K562 (cell line): ENCODE data around the gene SLC22A23. TPM values are rescaled to one million over a fixed set of nuclear protein-coding genes. Genes with fewer than 3 reads are reported as not detected.

ENCODE experiments used
- ADNP ChIP-seq: fragments of 200-800 bp; sonication (Bioruptor generic); IDR thresholded peaks from 2 replicates; pipeline ENCODE4 v1.6.1; 2016; ENCODE audit warnings: missing genetic modification characterization, missing compliant biosample characterization
- CBFB ChIP-seq: sonication (generic); formaldehyde crosslinking; IDR thresholded peaks from 2 replicates; pipeline ENCODE4 v1.4.0; 2020; ENCODE audit warnings: mild to moderate bottlenecking, missing genetic modification reagents
- CEBPG ChIP-seq, 3 experiments: fragments of 200-800 bp in 1 of 3; sonication (Bioruptor generic) in 1 of 3; sonication (generic) in 1 of 3; formaldehyde crosslinking in 1 of 3; IDR thresholded peaks in 2 of 3; conservative IDR thresholded peaks in 1 of 3; 2 replicates each; pipeline versions ENCODE4 v1.6.1 to v1.8.0; 2016 to 2022; ENCODE audit warnings: missing compliant biosample characterization in 2 of 3, missing genetic modification characterization in 2 of 3, mild to moderate bottlenecking in 1 of 3, missing genetic modification reagents in 1 of 3
- CSDE1 ChIP-seq, 2 experiments: fragments of 450-650 bp; IDR thresholded peaks; 2 replicates each; pipeline ENCODE4 v1.6.1; 2016; ENCODE audit warnings: mild to moderate bottlenecking in 1 of 2
- DACH1 ChIP-seq: fragments of 450-650 bp; IDR thresholded peaks from 2 replicates; pipeline ENCODE4 v1.6.1; 2018; ENCODE audit not compliant: partially characterized antibody
- GTF2E2 ChIP-seq: fragments of 200-800 bp; sonication (Bioruptor generic); IDR thresholded peaks from 2 replicates; pipeline ENCODE4 v1.6.1; 2016; ENCODE audit warnings: missing genetic modification characterization, missing compliant biosample characterization
- HLTF ChIP-seq: fragments of 450-650 bp; IDR thresholded peaks from 2 replicates; pipeline ENCODE4 v1.6.1; 2016
- MBD2 ChIP-seq: sonication (generic); IDR thresholded peaks from 2 replicates; pipeline ENCODE4 v1.6.1; 2016; ENCODE audit warnings: low read depth, borderline replicate concordance
- MCM7 ChIP-seq, 2 experiments: fragments of 450-650 bp; IDR thresholded peaks; 2 replicates each; pipeline ENCODE4 v1.6.1; 2016 to 2018
- MYBL2 ChIP-seq, 2 experiments: fragments of 450-650 bp in 1 of 2; sonication (generic) in 1 of 2; formaldehyde crosslinking in 1 of 2; IDR thresholded peaks; 2 replicates each; pipeline versions ENCODE4 v1.6.1 to v1.8.1; 2017 to 2022; ENCODE audit warnings: borderline replicate concordance in 1 of 2, inconsistent platforms in 1 of 2, low read depth in 1 of 2, mild to moderate bottlenecking in 1 of 2, missing genetic modification reagents in 1 of 2, moderate library complexity in 1 of 2
- NBN ChIP-seq: fragments of 450-650 bp; IDR thresholded peaks from 2 replicates; pipeline ENCODE4 v1.6.1; 2016; ENCODE audit warnings: low read depth, mild to moderate bottlenecking
- NCOA1 ChIP-seq: fragments of 450-650 bp; IDR thresholded peaks from 2 replicates; pipeline ENCODE4 v1.6.1; 2016; ENCODE audit warnings: low read depth
- NCOR1 ChIP-seq: fragments of 450-650 bp; IDR thresholded peaks from 2 replicates; pipeline ENCODE4 v1.6.1; 2016; ENCODE audit warnings: mild to moderate bottlenecking, moderate library complexity
- NR4A1 ChIP-seq, 2 experiments: fragments of 250-450 bp in 1 of 2; fragments of 450-650 bp in 1 of 2; sonication (Bioruptor Pico) in 1 of 2; IDR thresholded peaks; 2 replicates each; pipeline versions ENCODE4 v1.4.0 to v1.6.1; 2016 to 2020; ENCODE audit warnings: mild to moderate bottlenecking in 2 of 2, missing compliant biosample characterization in 1 of 2, missing genetic modification characterization in 1 of 2, moderate library complexity in 1 of 2
- SIN3A ChIP-seq, 2 experiments: fragments of 150-350 bp in 1 of 2; IDR thresholded peaks; 2 replicates each; pipeline ENCODE4 v1.6.1; 2011 to 2016; ENCODE audit warnings: borderline replicate concordance in 2 of 2, low read depth in 2 of 2, low read length in 2 of 2, mild to moderate bottlenecking in 2 of 2, moderate library complexity in 2 of 2; ENCODE audit not compliant: control insufficient read depth in 1 of 2
- SOX6 ChIP-seq: fragments of 450-650 bp; IDR thresholded peaks from 2 replicates; pipeline ENCODE4 v1.6.1; 2014; ENCODE audit warnings: mild to moderate bottlenecking
- SREBF2 ChIP-seq: sonication (generic); formaldehyde crosslinking; IDR thresholded peaks from 2 replicates; pipeline ENCODE4 v1.4.0; 2020; ENCODE audit warnings: mild to moderate bottlenecking, missing genetic modification reagents
- STAT5B ChIP-seq: fragments of 250-450 bp; sonication (Bioruptor Pico); IDR thresholded peaks from 2 replicates; pipeline ENCODE4 v1.8.0; 2021; ENCODE audit warnings: mild to moderate bottlenecking, inconsistent platforms
- TBL1XR1 ChIP-seq, 2 experiments: IDR thresholded peaks; 2 replicates each; pipeline ENCODE4 v1.6.1; 2012; ENCODE audit warnings: improper control_type of control experiment in 2 of 2, low read length in 2 of 2, mild to moderate bottlenecking in 1 of 2
- ZNF311 ChIP-seq: fragments of 250-450 bp; sonication (Bioruptor Pico); IDR thresholded peaks from 2 replicates; pipeline ENCODE4 v1.4.0; 2020; ENCODE audit warnings: mild to moderate bottlenecking, moderate library complexity
- polyA plus RNA-seq, 8 experiments: library from polyadenylated mRNA; depleted of rRNA in 4 of 8; stranded (reverse) in 5 of 8; unstranded in 3 of 8; fragments of >200 nt; fragmentation: Nextera tagmentation in 2 of 8; fragmentation: Illumina TruSeq in 1 of 8; extraction: Ambion mirVana in 2 of 8; extraction: Trizol in 1 of 8; gene quantifications; 2 replicates each; pipeline versions ENCODE4 v1.2.1 to v1.2.3, GENCODE V29; 2011 to 2014; ENCODE audit warnings: inconsistent platforms in 1 of 8, missing spikeins in 1 of 8
- total RNA-seq, 7 experiments: library from RNA; depleted of rRNA in 6 of 7; stranded (reverse); fragments of >200 nt in 6 of 7; fragmentation: Illumina TruSeq in 2 of 7; extraction: Trizol in 2 of 7; gene quantifications; 2 replicates each; pipeline versions ENCODE4 v1.2.1 to v1.2.3, GENCODE V29; 2011 to 2021; ENCODE audit warnings: low replicate concordance in 1 of 7
- TF ChIP-seq, protein P1 (sequence below): fragments of 200-800 bp; sonication (Bioruptor generic); IDR thresholded peaks from 2 replicates; pipeline ENCODE4 v1.6.1; 2017; ENCODE audit warnings: missing genetic modification characterization, missing compliant biosample characterization
- TF ChIP-seq, protein P2 (sequence below), 3 experiments: fragments of 200-800 bp in 1 of 3; fragments of 250-450 bp in 1 of 3; fragments of 450-650 bp in 1 of 3; sonication (Bioruptor Pico) in 1 of 3; sonication (Bioruptor generic) in 1 of 3; formaldehyde crosslinking in 1 of 3; IDR thresholded peaks; 2 replicates each; pipeline versions ENCODE4 v1.6.1 to v1.8.0; 2016 to 2022; ENCODE audit warnings: mild to moderate bottlenecking in 2 of 3, missing genetic modification characterization in 2 of 3, missing compliant biosample characterization in 1 of 3, moderate library complexity in 1 of 3
- TF ChIP-seq, protein P3 (sequence below): fragments of 450-650 bp; IDR thresholded peaks from one replicate; pipeline ENCODE4 v1.6.1; 2018; ENCODE audit warnings: mild to moderate bottlenecking, moderate library complexity; ENCODE audit not compliant: partially characterized antibody

SLC22A23 gene
- total and polyA plus RNA-seq, 9 of the 15 experiments (the other 6 are each of a cell fraction or from before 2014, with no cell fraction given), result 0.30 to 8.7 (median 2.5) TPM

GRCh38 chr6:3355011-3355357 is 101.9 kb downstream of the SLC22A23 start (continued):
- TF ChIP-seq NBN (peak; percentile 62; the same call in 1 of the 2 replicates), SREBF2 (no peak), MBD2 (no peak), NCOA1 (peak; percentile 22; the same call in 1 of the 2 replicates), HLTF (peak; percentile 26; the same call in 1 of the 2 replicates), SIN3A (IDR thresholded peaks at IDR 0.05; ENCODE audit: borderline replicate concordance in 2 of 2, control insufficient read depth in 1 of 2, low read depth in 2 of 2, low read length in 2 of 2) (no peak), NR4A1 (CRISPR knock-in tag; IDR thresholded peaks at IDR 0.05) (no peak), NR4A1 (tag; IDR thresholded peaks at IDR 0.05) (no peak), CBFB (no peak), MCM7 (IDR thresholded peaks at IDR 0.05) (no peak), GTF2E2 (0 out of 2 replicates have a peak, but pooled peaks have one; percentile 44), DACH1 (peak; percentile 16), CEBPG (CRISPR knock-in tag; IDR thresholded peaks at IDR 0.05) (no peak), CEBPG (tag; conservative IDR thresholded peaks at IDR 0.05 in 1 of 2, IDR thresholded peaks at IDR 0.05 in 1 of 2) (no peak), ZNF311 (CRISPR knock-in tag) (peak; percentile 50; the same call in 1 of the 2 replicates), ADNP (tag) (no peak), TBL1XR1 (IDR thresholded peaks at IDR 0.05; ENCODE audit: low read length in 2 of 2) (peak in 1 of 2 experiments; percentile 37; a peak in 1 of 4 replicates), STAT5B (CRISPR knock-in tag) (no peak), MYBL2 (IDR thresholded peaks at IDR 0.05; ENCODE audit: low read depth) (peak; percentile 61), MYBL2 (CRISPR knock-in tag; IDR thresholded peaks at IDR 0.05; ENCODE audit: borderline replicate concordance) (no peak), NCOR1 (peak; percentile 78), CSDE1 (IDR thresholded peaks at IDR 0.05) (no peak), SOX6 (peak; percentile 58; the same call in 1 of the 2 replicates)
- TF ChIP-seq, protein P1, sequence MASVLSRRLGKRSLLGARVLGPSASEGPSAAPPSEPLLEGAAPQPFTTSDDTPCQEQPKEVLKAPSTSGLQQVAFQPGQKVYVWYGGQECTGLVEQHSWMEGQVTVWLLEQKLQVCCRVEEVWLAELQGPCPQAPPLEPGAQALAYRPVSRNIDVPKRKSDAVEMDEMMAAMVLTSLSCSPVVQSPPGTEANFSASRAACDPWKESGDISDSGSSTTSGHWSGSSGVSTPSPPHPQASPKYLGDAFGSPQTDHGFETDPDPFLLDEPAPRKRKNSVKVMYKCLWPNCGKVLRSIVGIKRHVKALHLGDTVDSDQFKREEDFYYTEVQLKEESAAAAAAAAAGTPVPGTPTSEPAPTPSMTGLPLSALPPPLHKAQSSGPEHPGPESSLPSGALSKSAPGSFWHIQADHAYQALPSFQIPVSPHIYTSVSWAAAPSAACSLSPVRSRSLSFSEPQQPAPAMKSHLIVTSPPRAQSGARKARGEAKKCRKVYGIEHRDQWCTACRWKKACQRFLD (CRISPR knock-in tag), result peak; percentile 13; the same call in 1 of the 2 replicates
- TF ChIP-seq, protein P2, sequence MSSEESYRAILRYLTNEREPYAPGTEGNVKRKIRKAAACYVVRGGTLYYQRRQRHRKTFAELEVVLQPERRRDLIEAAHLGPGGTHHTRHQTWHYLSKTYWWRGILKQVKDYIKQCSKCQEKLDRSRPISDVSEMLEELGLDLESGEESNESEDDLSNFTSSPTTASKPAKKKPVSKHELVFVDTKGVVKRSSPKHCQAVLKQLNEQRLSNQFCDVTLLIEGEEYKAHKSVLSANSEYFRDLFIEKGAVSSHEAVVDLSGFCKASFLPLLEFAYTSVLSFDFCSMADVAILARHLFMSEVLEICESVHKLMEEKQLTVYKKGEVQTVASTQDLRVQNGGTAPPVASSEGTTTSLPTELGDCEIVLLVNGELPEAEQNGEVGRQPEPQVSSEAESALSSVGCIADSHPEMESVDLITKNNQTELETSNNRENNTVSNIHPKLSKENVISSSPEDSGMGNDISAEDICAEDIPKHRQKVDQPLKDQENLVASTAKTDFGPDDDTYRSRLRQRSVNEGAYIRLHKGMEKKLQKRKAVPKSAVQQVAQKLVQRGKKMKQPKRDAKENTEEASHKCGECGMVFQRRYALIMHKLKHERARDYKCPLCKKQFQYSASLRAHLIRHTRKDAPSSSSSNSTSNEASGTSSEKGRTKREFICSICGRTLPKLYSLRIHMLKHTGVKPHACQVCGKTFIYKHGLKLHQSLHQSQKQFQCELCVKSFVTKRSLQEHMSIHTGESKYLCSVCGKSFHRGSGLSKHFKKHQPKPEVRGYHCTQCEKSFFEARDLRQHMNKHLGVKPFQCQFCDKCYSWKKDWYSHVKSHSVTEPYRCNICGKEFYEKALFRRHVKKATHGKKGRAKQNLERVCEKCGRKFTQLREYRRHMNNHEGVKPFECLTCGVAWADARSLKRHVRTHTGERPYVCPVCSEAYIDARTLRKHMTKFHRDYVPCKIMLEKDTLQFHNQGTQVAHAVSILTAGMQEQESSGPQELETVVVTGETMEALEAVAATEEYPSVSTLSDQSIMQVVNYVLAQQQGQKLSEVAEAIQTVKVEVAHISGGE (CRISPR knock-in tag; IDR thresholded peaks at IDR 0.05), result peak in 1 of 3 experiments; percentile 50; a peak in 1 of 6 replicates
- TF ChIP-seq, protein P3, sequence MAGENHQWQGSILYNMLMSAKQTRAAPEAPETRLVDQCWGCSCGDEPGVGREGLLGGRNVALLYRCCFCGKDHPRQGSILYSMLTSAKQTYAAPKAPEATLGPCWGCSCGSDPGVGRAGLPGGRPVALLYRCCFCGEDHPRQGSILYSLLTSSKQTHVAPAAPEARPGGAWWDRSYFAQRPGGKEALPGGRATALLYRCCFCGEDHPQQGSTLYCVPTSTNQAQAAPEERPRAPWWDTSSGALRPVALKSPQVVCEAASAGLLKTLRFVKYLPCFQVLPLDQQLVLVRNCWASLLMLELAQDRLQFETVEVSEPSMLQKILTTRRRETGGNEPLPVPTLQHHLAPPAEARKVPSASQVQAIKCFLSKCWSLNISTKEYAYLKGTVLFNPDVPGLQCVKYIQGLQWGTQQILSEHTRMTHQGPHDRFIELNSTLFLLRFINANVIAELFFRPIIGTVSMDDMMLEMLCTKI, result no peak
